NOMO-1 treated with dmso at 0.1 percent for 144 hours (cell line): Measurements from ENCODE around the gene OCA2.
A peak's percentile ranks its signal among the peaks of the same experiment; 100 is the strongest.

Experiments
- DNase-seq: peaks from one replicate; lab custom pipeline; 2025; ENCODE audit not compliant: unreplicated experiment; lab: John Stamatoyannopoulos, UW

The OCA2 gene

DNA sequence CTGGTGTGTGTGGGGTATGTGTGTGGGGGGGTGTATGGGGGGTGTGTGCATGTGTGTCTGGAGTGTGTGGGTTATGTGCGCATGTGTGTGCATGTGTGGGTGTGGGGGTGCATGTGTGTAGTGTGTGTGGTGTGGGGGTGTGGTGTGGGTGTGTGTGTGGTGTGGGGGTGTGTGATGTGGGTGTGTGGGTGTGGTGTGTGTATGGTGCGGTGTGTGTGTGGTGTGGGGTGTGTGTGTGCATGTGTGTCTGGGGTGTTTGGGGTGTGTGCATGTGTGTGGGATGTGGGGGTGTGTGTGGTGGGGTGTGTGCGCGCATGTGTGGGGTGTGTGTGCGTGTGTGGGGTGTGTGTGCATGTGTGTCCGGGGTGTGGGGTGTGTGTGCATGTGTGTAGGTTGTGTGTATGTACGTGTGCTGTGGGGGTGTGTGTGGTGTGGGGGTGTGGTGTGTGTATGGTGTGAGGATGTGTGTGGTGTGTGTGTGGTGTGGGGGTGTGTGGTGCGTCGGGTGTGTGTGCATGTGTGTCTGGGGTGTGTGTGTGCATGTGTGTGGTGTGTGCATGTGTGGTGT lies 6.2 kb upstream of the OCA2 start:
- no peak for DNase-seq

DNA sequence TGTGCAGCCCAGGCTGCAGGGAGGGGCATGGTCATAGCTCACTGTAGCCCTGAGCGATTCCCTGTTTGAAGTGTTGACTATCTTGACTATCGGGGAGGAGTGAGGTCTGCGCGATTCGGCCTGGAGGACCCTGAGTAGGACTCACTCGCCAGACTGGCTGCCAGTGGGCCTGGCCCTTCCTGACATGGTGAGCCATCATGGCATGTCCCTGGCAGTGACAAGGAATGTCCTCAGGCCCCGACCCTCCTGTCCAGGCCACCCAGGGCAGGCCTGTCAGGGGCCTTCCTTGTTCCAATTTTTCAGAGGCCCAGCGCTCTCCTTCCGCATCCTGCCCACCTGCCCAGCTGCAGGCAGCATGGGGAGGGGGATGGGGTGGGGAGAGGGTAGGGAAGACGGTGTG lies 5.2 kb upstream of the OCA2 start:
- no peak for DNase-seq

GRCh38 chr15:28103831-28104230 lies 4.7 kb upstream of the OCA2 start:
- DNase-seq: no peak

GRCh38 chr15:28101983-28102441 lies 2.9 kb upstream of the OCA2 start:
- DNase-seq: no peak

GRCh38 chr15:28101201-28101600 lies 2.1 kb upstream of the OCA2 start:
- no peak for DNase-seq

DNA sequence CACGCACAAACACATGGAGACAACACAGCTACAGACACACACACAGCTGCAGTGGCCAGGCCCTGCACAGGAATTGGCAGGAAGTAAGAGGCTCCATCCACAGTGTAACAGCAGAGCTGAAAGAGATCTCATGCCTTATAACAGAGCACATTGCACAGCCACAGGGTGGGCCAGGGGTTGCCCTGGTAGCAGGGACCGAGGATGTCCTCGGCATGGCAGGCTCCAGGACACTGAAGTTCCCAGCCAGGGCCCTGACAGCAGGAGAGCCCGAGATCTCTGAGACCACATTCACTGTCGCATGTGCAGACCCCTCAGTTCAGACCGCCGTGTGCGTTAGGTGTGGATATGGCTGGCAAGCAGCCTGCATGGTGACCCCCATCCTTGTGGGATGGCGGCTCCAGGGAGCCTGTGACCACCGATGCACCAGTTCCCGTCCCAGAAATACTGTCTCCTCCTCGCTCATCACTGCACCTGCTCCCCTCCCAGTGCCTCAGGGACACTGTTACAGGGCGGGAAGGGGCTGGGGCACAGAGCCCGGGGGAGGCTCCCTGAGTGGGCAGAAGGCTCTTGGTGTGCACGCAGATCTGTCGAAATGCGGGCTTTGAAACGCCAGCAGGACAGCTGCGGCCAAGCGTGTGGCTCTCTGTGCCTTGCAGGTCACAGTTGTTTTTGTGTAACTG lies 1.5 kb upstream of the OCA2 start:
- no peak for DNase-seq

- DNase-seq: no peak
Measured at GRCh38 chr15:28099555-28100140, 533 bp upstream of the OCA2 start.

DNA sequence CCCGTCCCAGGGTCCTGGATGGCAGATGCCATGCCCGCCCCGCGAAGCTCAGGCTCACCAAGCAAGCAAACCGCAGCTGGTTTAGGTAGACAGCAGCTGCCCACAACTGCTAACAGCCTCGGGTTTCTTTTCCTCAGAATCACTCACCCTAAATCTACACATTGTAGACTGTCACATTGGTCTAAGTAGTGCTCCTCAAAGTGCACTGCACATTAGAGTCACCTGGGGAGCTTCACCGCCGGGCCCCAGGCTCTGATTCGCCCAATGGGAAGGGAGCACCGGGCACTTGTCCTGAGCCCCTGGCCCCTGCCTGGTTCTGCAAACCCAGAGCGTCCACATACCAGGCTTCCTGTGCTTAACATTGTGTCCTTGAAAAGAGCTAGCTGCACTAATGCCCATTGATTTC lies 752 bp downstream of the OCA2 start:
- DNase-seq: no peak

GRCh38 chr15:28097656-28098359 lies 1.3 kb downstream of the OCA2 start:
- no peak for DNase-seq

GRCh38 chr15:28096670-28097431 lies 2.3 kb downstream of the OCA2 start:
- DNase-seq: no peak

DNA sequence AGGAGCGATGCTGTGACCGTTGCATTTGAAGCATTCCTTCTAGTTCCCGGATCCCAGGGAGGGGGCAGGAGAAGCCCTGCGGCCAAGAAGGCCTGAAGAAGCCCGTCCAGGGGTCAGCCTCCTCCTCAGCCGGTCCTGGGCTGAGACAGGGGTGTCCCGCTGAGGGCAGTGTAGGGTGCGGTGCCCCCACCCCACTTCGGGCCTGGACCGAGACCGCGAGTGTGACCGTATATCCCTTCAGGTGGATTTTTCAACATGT lies 2.8 kb downstream of the OCA2 start:
- DNase-seq: no peak

DNA sequence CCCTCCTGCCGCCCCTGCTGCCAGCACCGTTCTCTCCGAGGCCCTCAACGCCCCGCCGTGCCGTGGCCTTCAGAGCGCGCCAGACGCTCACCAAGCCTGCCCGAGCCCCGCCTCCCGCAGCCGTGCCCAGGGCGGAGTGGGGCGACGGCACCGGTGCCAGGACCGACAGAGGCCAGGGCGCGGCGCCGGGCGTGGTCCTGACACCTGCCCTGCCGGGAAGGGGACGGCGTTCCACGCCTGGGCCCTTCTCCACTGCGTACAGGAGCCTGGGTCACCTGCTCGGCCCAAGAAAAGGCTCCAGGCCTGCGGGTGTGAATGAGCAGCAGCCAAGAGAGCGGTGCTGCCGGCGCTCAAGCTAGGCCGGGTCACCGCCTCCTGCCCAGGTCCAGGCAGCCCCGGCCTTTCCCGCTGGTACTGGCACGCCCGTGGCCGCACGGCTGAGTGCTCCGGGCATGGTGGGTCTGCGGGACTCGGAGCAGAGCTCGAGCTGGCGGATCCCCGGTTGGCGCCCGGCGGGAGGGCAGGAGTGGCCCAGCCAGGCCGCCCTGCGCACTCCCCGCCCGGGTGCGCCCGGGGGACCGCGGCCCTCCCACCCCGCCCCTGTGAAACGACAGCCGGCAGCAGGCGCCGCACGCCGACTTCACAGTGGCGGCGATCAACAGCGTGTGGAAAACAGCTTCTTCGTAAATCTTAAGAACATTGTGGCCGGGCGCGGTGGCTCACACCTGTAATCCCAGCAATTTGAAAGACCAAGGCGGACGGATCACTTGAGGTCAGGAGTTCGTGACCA lies 4.2 kb downstream of the OCA2 start:
- no peak for DNase-seq

DNA sequence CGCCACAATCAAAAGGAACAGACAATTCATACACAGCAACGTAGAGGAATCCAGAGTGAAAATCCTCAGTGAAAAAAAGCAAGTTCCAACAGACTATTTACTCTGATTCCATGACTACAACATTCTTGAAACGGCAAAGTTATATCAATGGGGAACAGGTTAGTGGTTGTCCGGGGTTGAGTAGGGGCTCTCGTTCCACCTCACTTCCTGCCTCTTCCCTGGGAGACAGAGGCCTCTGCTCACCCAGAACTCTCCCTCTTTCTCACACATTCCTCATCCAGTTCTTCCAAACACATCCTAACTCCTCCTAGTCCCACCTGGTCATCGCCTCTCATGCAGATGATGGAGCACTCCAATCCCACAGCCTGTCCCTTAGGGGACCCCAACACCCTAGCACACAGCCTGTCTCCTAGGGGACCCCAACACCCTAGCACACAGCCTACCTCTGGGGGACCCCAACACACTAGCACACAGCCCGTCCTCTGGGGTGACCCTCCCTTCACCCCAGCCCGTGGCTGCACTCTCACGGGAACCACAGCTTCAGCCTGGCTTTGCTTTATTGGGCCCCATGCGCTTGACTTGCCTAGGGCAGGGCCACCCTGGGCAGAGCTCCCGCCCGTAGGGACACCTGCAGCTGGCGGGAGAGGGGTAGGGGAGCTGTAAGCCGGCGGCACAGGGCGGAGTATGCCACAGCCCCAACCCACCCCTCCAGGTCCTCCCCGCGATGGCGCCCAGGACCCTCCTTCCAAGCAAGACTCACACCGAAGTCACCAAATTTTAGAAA lies 5.2 kb downstream of the OCA2 start:
- DNase-seq: no peak

DNA sequence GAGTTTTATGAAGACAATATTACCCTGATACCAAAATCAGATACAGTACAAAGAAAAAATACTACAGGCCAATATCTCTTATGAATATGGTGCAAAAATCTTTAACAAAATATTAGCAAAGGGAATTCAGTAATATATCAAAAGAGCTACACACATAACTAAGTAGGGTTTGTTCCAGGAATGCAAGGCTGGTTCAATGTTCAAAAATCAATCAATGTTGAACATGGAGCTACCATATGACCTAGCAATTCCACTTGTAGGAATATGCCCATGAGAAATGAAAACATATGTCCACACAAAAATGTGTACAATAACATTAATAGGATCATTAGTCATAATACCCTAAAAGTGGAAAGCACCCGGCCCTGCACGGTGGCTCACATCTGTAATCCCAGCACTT lies 7.8 kb downstream of the OCA2 start:
- DNase-seq: no peak

GRCh38 chr15:28086175-28086703 lies 12.9 kb downstream of the OCA2 start:
- peak; percentile 2 for DNase-seq

DNA sequence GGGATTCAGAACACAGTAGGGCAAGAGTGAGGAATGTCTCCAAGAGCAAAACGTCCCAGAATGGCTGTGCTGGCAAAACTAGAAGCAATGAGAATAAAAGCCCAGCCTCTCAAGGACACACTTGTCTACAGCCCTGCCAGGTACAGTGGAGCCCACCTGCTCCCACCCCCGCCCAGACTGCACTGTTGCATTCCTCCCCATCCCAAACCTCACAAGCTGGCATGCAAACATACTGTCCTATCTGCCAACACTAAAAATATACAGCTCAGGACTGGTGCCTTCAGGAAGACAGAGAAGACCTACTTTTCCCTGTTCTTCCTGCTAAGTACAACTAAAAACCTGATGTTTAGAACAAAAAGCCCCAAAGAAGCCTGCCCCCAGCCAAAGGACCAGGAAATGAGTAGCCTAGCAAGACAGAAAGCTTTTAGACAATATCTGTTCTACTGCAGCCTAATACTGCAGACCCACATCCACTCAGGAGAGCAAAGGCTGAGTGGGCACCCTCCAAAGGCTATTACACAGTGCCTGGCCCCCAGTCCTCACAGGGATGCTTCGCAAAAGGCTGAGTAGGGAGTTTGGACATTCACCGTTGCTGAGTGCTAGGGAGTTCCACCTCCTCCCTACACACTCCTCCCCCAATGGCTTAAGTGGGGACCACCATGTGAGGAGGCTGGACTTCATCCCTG lies 13.5 kb downstream of the OCA2 start:
- DNase-seq: no peak

DNA sequence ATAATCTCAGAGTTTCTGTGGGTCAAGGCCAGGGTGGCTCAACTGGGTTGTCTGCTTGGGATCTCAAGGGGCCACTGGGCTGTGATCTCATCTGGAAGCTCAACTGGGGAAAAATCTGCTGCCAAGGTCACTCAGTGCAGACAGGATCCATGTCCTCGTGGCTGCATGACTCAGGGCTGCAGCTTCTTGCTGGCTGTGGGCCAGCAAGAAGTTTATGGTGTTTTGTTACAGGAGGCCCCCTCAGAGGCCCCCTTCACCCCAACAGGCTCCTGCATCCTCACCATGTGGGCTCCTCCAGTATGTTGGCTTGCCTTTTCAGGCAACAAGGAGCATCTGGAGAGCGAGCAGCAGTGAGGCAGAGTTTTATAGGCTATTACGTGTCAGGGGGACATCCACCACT lies 14.6 kb downstream of the OCA2 start:
- DNase-seq: no peak

GRCh38 chr15:28082891-28083684 lies 16.0 kb downstream of the OCA2 start:
- no peak for DNase-seq
